Ishikawa (cell line): ENCODE measurements around the gene PDP2.

Source experiments
- CEBPB ChIP-seq: IDR thresholded peaks from 2 replicates; pipeline ENCODE4 v1.6.1; 2012
- CREB1 ChIP-seq: IDR thresholded peaks from 2 replicates; pipeline ENCODE4 v1.6.1; 2012; ENCODE audit warnings: low read depth
- EGR1 ChIP-seq: IDR thresholded peaks from 2 replicates; pipeline ENCODE4 v1.6.1; 2012
- EP300 ChIP-seq: IDR thresholded peaks from 2 replicates; pipeline ENCODE4 v1.6.1; 2012; ENCODE audit warnings: borderline replicate concordance
- FOXM1 ChIP-seq: IDR thresholded peaks from 2 replicates; pipeline ENCODE4 v1.6.1; 2012; ENCODE audit warnings: low read depth, borderline replicate concordance
- NFIC ChIP-seq: IDR thresholded peaks from 2 replicates; pipeline ENCODE4 v1.6.1; 2012
- RAD21 ChIP-seq: IDR thresholded peaks from 2 replicates; pipeline ENCODE4 v1.6.1; 2012; ENCODE audit warnings: low read depth
- TAF1 ChIP-seq: IDR thresholded peaks from 2 replicates; pipeline ENCODE4 v1.6.1; 2012; ENCODE audit warnings: low read depth, mild to moderate bottlenecking
- TCF12 ChIP-seq: IDR thresholded peaks from 2 replicates; pipeline ENCODE4 v1.6.1; 2012; ENCODE audit warnings: low read depth
- TEAD4 ChIP-seq: IDR thresholded peaks from 2 replicates; pipeline ENCODE4 v1.6.1; 2012
- YY1 ChIP-seq: IDR thresholded peaks from 2 replicates; pipeline ENCODE4 v1.6.1; 2012; ENCODE audit warnings: low read depth
- ZBTB7A ChIP-seq: IDR thresholded peaks from 2 replicates; pipeline ENCODE4 v1.6.1; 2012; ENCODE audit warnings: low read depth
- TF ChIP-seq, protein P1 (sequence below): IDR thresholded peaks from 2 replicates; pipeline ENCODE4 v1.6.1; 2012
- TF ChIP-seq, protein P2 (sequence below): IDR thresholded peaks from 2 replicates; pipeline ENCODE4 v1.6.1; 2012; ENCODE audit warnings: low read depth, mild to moderate bottlenecking
- TF ChIP-seq, protein P3 (sequence below): IDR thresholded peaks from 2 replicates; pipeline ENCODE4 v1.6.1; 2012

The PDP2 gene

DNA sequence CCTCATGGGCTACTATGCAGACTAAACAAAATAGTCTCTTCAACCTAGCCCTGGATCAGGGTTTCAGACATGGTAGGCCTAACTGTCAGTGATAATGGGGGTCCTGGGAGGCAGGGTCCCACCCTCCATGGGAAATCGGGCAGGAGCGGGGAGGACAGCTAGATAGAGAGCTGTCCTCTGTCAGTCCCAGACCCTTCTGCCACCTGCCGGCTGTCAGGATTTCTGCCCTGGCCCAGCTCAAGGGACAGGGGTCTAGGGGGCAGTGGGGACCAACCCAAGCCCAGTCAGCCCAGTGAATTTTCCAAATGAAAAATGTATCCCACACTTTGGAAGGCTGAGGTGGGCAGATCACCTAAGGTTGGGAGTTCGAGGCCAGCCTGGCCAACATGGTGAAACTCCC lies 30.8 kb upstream of the PDP2 start:
- TF ChIP-seq CREB1, result no peak
- TF ChIP-seq, protein P1, sequence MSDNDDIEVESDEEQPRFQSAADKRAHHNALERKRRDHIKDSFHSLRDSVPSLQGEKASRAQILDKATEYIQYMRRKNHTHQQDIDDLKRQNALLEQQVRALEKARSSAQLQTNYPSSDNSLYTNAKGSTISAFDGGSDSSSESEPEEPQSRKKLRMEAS, result no peak
- TF ChIP-seq, protein P2, sequence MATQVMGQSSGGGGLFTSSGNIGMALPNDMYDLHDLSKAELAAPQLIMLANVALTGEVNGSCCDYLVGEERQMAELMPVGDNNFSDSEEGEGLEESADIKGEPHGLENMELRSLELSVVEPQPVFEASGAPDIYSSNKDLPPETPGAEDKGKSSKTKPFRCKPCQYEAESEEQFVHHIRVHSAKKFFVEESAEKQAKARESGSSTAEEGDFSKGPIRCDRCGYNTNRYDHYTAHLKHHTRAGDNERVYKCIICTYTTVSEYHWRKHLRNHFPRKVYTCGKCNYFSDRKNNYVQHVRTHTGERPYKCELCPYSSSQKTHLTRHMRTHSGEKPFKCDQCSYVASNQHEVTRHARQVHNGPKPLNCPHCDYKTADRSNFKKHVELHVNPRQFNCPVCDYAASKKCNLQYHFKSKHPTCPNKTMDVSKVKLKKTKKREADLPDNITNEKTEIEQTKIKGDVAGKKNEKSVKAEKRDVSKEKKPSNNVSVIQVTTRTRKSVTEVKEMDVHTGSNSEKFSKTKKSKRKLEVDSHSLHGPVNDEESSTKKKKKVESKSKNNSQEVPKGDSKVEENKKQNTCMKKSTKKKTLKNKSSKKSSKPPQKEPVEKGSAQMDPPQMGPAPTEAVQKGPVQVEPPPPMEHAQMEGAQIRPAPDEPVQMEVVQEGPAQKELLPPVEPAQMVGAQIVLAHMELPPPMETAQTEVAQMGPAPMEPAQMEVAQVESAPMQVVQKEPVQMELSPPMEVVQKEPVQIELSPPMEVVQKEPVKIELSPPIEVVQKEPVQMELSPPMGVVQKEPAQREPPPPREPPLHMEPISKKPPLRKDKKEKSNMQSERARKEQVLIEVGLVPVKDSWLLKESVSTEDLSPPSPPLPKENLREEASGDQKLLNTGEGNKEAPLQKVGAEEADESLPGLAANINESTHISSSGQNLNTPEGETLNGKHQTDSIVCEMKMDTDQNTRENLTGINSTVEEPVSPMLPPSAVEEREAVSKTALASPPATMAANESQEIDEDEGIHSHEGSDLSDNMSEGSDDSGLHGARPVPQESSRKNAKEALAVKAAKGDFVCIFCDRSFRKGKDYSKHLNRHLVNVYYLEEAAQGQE, result no peak

DNA sequence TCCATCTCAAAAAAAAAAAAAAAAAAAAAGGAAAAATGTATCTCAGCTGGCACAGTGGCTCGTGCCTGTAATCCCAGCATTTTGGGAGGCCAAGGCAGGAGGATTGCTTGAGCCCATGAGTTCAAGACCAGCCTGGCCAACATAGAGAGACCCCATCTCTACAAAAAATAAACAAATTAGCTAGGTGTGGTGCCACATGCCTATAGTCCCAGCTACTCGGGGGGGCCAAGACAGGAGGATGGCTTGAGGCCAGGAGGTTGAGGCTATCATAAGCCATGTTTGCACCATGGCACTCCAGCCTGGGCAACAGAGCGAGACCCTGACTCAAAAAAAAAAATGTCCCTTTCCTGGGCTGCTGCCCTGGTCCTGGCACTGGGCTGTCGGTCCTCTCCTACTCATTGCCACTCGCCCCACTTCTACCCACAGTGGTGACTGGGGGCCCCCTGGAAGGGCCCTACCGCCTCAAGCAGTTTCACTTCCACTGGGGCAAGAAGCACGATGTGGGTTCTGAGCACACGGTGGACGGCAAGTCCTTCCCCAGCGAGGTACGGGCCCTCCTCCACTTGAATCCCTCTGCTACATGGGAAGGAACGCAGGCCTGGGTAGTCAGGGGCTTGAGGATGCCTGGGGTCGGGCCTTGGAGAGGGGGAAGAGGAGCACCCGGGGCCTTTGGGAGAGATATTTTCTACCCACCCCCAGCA lies 30.1 kb upstream of the PDP2 start:
- TF ChIP-seq EP300, result no peak
- TF ChIP-seq FOXM1, result no peak
- no peak for TF ChIP-seq CEBPB
- no peak for TF ChIP-seq TAF1
- no peak for TF ChIP-seq EGR1
- no peak for TF ChIP-seq TEAD4
- TF ChIP-seq, protein P2, result no peak
- no peak for TF ChIP-seq TCF12
- TF ChIP-seq, protein P3, sequence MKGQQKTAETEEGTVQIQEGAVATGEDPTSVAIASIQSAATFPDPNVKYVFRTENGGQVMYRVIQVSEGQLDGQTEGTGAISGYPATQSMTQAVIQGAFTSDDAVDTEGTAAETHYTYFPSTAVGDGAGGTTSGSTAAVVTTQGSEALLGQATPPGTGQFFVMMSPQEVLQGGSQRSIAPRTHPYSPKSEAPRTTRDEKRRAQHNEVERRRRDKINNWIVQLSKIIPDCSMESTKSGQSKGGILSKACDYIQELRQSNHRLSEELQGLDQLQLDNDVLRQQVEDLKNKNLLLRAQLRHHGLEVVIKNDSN, result no peak
- no peak for TF ChIP-seq ZBTB7A
- no peak for TF ChIP-seq CREB1
- no peak for TF ChIP-seq YY1
- TF ChIP-seq, protein P1, result no peak
- TF ChIP-seq RAD21, result no peak

DNA sequence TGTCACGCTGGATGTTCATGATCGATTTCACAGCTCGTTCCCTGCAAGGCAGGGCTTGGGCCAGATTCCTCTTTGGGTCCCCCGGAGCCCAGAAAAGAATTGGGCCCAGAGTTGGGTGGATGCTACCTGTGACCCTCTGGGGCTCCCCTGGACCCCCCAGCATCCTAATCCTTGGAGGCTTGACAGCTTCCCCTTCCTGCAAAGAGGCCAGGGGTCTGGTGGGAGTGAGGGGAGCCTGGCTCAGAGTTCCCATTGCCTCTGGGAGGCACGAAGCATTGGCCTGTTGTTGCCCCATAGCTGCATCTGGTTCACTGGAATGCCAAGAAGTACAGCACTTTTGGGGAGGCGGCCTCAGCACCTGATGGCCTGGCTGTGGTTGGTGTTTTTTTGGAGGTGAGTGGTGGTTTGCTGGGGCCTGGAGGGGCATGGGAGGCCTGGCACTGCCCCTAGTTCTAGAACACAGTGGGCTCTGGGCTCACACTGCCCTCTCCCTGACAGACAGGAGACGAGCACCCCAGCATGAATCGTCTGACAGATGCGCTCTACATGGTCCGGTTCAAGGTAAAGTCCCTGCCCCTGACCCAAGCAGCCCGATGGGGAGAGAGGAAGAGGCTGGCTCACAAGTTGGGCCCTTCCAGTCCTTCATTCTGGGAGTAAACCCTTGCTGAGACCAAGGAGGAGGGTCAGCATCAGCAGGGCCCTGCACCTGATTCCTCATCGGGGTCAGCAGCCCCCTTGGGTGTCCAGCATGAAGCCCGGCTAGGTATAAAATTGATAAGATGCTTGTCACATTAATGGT lies 28.9 kb upstream of the PDP2 start:
- TF ChIP-seq, protein P2, result no peak
- TF ChIP-seq YY1, result no peak
- no peak for TF ChIP-seq NFIC
- no peak for TF ChIP-seq FOXM1
- TF ChIP-seq EGR1, result no peak
- TF ChIP-seq CREB1, result no peak
- TF ChIP-seq TAF1, result no peak
- TF ChIP-seq, protein P1, result no peak
- TF ChIP-seq TEAD4, result no peak
- TF ChIP-seq TCF12, result no peak
- TF ChIP-seq RAD21, result no peak
- TF ChIP-seq CEBPB, result no peak
- no peak for TF ChIP-seq EP300
- TF ChIP-seq, protein P3, result no peak
- no peak for TF ChIP-seq ZBTB7A
